ENCODE results near the gene KIF11. TPM values are rescaled to one million over a fixed set of nuclear protein-coding genes. Genes with fewer than 3 reads are reported as not detected.
"Not testable (repeated sequence)": the region's sequence is repeated elsewhere in the genome, so short reads cannot be mapped to it uniquely, and the experiment has no call there.

Gene KIF11
- total and polyA plus RNA-seq, 4 donors: 1.0 to 7.5 (median 1.2) TPM

GRCh38 chr10:92573798-92574547 is 19.0 kb upstream of the KIF11 start, which contains the start of gene IDE:
Gene IDE, minus strand, starts transcription at chr10:92574093. Its CDS starts 74 bp downstream, at chr10:92574019.
- Histone ChIP-seq H3K36me3 (ENCODE audit: control insufficient read depth in 4 of 4, insufficient read depth in 4 of 4, low read length in 4 of 4) (peaks cover 0 to 3% (median 0%) of the 10 kb centered on the region in 4 donors), H3K4me3 (peak within 1 kb of the TSS; percentile 81), H3K9ac (ENCODE audit: insufficient read depth in 1 of 2, low read length in 2 of 2) (peak within 1 kb of the TSS; percentile 68 to 88), H3K4me1 (ENCODE audit: control insufficient read depth in 5 of 5, insufficient read depth in 5 of 5, low read length in 5 of 5) (peaks cover 3 to 12% (median 9%) of the 10 kb centered on the region in 5 donors), H3K27ac (ENCODE audit: low read depth in 1 of 2, low read length in 1 of 2) (peak within 1 kb of the TSS; percentile 94 to 97), H3K9me3 (ENCODE audit: control insufficient read depth in 4 of 4, insufficient read depth in 3 of 4, low read length in 3 of 4) (no peaks in the 10 kb centered on the region), H3K27me3 (ENCODE audit: control insufficient read depth in 3 of 3, insufficient read depth in 3 of 3, low read length in 2 of 3) (no peaks in the 10 kb centered on the region)
- TF ChIP-seq, protein P1, sequence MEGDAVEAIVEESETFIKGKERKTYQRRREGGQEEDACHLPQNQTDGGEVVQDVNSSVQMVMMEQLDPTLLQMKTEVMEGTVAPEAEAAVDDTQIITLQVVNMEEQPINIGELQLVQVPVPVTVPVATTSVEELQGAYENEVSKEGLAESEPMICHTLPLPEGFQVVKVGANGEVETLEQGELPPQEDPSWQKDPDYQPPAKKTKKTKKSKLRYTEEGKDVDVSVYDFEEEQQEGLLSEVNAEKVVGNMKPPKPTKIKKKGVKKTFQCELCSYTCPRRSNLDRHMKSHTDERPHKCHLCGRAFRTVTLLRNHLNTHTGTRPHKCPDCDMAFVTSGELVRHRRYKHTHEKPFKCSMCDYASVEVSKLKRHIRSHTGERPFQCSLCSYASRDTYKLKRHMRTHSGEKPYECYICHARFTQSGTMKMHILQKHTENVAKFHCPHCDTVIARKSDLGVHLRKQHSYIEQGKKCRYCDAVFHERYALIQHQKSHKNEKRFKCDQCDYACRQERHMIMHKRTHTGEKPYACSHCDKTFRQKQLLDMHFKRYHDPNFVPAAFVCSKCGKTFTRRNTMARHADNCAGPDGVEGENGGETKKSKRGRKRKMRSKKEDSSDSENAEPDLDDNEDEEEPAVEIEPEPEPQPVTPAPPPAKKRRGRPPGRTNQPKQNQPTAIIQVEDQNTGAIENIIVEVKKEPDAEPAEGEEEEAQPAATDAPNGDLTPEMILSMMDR (IDR thresholded peaks at IDR 0.05; ENCODE audit: control extremely low read depth, extremely low read depth): peak; percentile 74
- 0 to 1% methylated on average over 80 of the region's 80 CpGs for WGBS, 2 donors
- DNase-seq (peak; percentile 86 to 90 (median 90)), ATAC-seq (ENCODE audit: insufficient read depth, low FRiP score) (peak; percentile 89)

DNA sequence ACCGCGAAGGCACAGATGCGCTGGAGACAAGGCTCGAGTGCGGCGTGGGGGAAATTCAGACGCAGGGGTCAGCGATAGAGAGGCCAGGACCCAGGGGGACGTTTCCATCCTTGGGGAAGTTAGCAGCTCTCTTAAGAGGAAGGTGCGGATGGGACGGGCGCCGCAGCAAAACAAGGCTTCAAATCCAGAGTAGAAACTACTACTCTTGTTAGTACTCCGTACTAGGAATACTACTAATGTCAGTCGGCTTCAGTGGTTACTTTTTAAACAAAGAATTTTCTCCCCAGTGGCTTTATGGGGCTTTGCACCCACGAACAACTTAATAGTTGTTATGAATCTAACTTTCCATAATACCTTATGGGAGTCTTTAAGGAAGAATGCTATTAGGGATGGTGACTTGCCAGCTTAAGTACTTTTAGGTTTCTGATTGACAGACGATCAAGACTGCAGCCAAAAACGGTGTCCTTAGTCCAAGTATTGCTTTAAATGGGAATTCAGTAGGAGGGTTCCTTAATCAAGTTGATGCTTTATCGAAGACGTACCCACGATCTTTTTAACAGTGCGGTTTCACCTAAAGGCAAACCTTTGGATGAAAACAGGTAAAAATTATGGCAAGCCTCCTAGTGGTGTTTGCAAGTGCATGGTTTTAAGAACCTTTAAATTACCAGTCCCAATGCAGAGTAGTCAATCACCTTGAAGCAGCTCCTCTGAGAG is 18.2 kb upstream of the KIF11 start:
- TF ChIP-seq, protein P1 (IDR thresholded peaks at IDR 0.05; ENCODE audit: control extremely low read depth, extremely low read depth): no peak
- H3K27ac ChIP-seq (ENCODE audit: low read depth in 1 of 2, low read length in 1 of 2): peak overlapping the region; percentile 94 to 97
- WGBS, 2 donors: 6 to 10% methylated on average over 22 of the region's 22 CpGs
- H3K9me3 ChIP-seq (ENCODE audit: control insufficient read depth in 4 of 4, insufficient read depth in 3 of 4, low read length in 3 of 4): no peaks in the 10 kb centered on the region
- H3K9ac ChIP-seq (ENCODE audit: insufficient read depth in 1 of 2, low read length in 2 of 2): peak overlapping the region in 1 of 2 donors; percentile 75
- DNase-seq: peak in 1 of 3 donors; percentile 39
- ATAC-seq (ENCODE audit: insufficient read depth, low FRiP score): no peak
- H3K4me1 ChIP-seq (ENCODE audit: control insufficient read depth in 5 of 5, insufficient read depth in 5 of 5, low read length in 5 of 5): peaks cover 3 to 12% (median 9%) of the 10 kb centered on the region in 5 donors
- peaks cover 0 to 3% (median 0%) of the 10 kb centered on the region in 4 donors for H3K36me3 ChIP-seq (ENCODE audit: control insufficient read depth in 4 of 4, insufficient read depth in 4 of 4, low read length in 4 of 4)
- H3K27me3 ChIP-seq (ENCODE audit: control insufficient read depth in 3 of 3, insufficient read depth in 3 of 3, low read length in 2 of 3): no peaks in the 10 kb centered on the region
- peak overlapping the region; percentile 81 for H3K4me3 ChIP-seq

DNA sequence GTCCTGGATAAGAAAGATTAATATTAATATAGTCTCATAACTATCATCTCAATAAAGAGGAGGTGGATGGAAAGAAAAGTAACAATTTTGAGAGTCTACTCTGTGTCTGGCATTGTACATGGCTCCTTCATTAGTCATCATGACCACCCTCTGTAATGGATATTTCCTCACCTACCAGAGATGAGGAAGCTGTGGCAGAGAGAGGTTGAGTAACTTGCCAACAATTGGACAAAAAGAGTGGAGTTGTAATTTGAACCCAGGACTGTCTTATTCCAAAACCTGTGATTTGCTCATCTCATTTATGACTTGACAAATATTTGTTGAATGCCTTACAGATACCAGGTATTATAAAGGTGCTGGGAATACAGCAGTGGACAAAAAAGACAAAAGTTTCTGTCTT is 17.0 kb upstream of the KIF11 start:
- no peak overlapping the region for H3K4me3 ChIP-seq
- H3K4me1 ChIP-seq (ENCODE audit: control insufficient read depth in 5 of 5, insufficient read depth in 5 of 5, low read length in 5 of 5): peaks cover 3 to 12% (median 9%) of the 10 kb centered on the region in 5 donors
- DNase-seq: no peak
- ATAC-seq (ENCODE audit: insufficient read depth, low FRiP score): no peak
- H3K9ac ChIP-seq (ENCODE audit: insufficient read depth in 1 of 2, low read length in 2 of 2): no peak overlapping the region
- TF ChIP-seq, protein P1 (IDR thresholded peaks at IDR 0.05; ENCODE audit: control extremely low read depth, extremely low read depth): no peak
- H3K9me3 ChIP-seq (ENCODE audit: control insufficient read depth in 4 of 4, insufficient read depth in 3 of 4, low read length in 3 of 4): no peaks in the 10 kb centered on the region
- no peak overlapping the region for H3K27ac ChIP-seq (ENCODE audit: low read depth in 1 of 2, low read length in 1 of 2)
- no peaks in the 10 kb centered on the region for H3K27me3 ChIP-seq (ENCODE audit: control insufficient read depth in 3 of 3, insufficient read depth in 3 of 3, low read length in 2 of 3)
- H3K36me3 ChIP-seq (ENCODE audit: control insufficient read depth in 4 of 4, insufficient read depth in 4 of 4, low read length in 4 of 4): peaks cover 0 to 3% (median 0%) of the 10 kb centered on the region in 4 donors

GRCh38 chr10:92582347-92582746 is 10.6 kb upstream of the KIF11 start:
- not testable (repeated sequence) for H3K27ac ChIP-seq (ENCODE audit: low read depth in 1 of 2, low read length in 1 of 2); DNase-seq; H3K9me3 ChIP-seq (ENCODE audit: control insufficient read depth in 4 of 4, insufficient read depth in 3 of 4, low read length in 3 of 4); H3K27me3 ChIP-seq (ENCODE audit: control insufficient read depth in 3 of 3, insufficient read depth in 3 of 3, low read length in 2 of 3); ATAC-seq (ENCODE audit: insufficient read depth, low FRiP score); H3K4me3 ChIP-seq; H3K9ac ChIP-seq (ENCODE audit: insufficient read depth in 1 of 2, low read length in 2 of 2); H3K4me1 ChIP-seq (ENCODE audit: control insufficient read depth in 5 of 5, insufficient read depth in 5 of 5, low read length in 5 of 5); H3K36me3 ChIP-seq (ENCODE audit: control insufficient read depth in 4 of 4, insufficient read depth in 4 of 4, low read length in 4 of 4)
- 94 to 95% methylated on average over 6 of the region's 6 CpGs for WGBS, 2 donors
